GM19324 (cell line): ENCODE data around the gene TMEM87B.
"Not testable (repeated sequence)": the region's sequence is repeated elsewhere in the genome, so short reads cannot be mapped to it uniquely, and the experiment has no call there.

Experiments used
- ATAC-seq: cut with Tn5 transposase; IDR thresholded peaks from one replicate; pipeline ENCODE4 v1.9.1; 2021; ENCODE audit warnings: mild to moderate bottlenecking, moderate library complexity; ENCODE audit not compliant: unreplicated experiment, low FRiP score

Gene TMEM87B

GRCh38 chr2:112065486-112065885, 10.4 kb downstream of the TMEM87B start:
- peak; percentile 11 for ATAC-seq

- ATAC-seq: peak; percentile 50
Measured at GRCh38 chr2:112065966-112066365, 10.9 kb downstream of the TMEM87B start.

DNA sequence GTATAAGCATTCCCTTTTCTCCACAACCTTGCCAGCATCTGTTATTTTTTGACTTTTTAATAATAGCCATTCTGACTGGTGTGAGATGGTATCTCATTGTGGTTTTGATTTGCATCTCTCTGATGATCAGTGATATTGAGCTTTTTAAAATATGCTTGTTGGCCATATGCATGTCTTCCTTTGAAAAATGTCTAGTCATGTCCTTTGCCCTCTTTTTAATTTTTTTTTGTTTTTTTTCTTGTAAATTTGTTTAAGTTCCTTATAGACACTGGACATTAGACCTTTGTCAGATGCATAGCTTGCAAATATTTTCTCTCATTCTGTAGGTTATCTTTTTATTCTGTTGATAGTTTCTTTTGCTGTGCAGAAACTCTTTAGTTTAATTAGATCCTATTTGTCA, 14.7 kb downstream of the TMEM87B start:
- ATAC-seq: not testable (repeated sequence)

- ATAC-seq: no peak
Measured at GRCh38 chr2:112073875-112074274, 18.8 kb downstream of the TMEM87B start.

DNA sequence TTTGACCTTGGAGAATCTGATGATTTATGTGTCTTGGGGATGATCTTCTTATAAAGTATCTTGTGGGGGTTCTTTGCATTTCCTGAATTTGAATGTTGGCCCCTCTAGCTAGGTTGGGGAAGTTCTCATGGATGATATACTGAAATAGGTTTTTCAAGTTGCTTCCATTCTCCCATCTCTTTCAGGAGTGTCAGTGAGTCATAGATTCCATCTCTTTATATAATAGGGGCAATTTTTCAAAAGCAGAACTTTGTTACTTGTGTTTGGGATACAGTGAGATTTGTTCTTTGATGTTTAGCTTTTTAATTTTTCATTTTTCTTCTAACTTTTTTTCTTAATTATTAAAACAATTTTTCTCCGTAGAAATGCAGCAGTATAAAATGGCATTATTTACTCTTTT, 19.4 kb downstream of the TMEM87B start:
- ATAC-seq: no peak

- ATAC-seq: no peak
Measured at GRCh38 chr2:112075490-112076260, 20.6 kb downstream of the TMEM87B start.

DNA sequence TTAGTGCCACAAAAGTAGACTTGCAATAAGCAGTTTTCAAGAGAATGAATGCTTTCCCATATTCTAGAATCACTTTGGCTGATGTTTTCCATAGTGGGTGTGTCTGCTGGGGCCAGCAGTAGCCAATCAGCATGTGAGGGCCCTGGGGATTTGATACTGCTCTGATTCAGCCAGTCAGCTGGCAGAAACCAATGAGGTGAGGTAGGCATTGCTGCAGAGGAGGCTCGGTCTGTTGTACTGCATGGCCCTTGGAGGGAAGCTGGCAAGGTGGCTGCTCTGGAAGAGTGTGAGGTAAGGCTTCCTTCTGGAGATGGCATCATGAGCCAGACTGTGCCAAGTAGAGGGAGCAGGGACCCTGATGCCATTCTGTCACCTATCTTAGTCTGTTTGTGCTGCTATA, 22.7 kb downstream of the TMEM87B start:
- ATAC-seq: no peak

GRCh38 chr2:112081262-112081661, 26.2 kb downstream of the TMEM87B start:
- ATAC-seq: no peak

- no peak for ATAC-seq
Measured at GRCh38 chr2:112084689-112085374, 29.8 kb downstream of the TMEM87B start.

DNA sequence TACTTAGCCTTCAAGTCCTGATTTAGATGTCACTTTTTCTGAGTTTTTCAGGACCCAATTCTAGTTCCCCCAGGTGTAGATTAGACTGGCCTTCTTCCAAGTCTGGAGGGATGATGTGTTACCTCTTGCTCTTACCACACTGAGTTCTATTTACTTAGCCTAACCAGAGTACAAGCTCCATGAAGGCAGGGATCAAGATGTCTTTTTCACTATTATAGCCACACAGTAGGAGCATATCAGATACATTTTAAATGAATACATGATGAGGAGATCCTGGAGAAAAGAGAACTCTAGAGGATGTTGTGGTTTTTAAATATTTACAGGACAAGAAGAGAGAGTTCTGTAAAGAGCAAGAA, 30.3 kb downstream of the TMEM87B start:
- ATAC-seq: no peak

GRCh38 chr2:112085916-112086669, 31.0 kb downstream of the TMEM87B start:
- no peak for ATAC-seq

- ATAC-seq: no peak
Measured at GRCh38 chr2:112087346-112088020, 32.4 kb downstream of the TMEM87B start.

DNA sequence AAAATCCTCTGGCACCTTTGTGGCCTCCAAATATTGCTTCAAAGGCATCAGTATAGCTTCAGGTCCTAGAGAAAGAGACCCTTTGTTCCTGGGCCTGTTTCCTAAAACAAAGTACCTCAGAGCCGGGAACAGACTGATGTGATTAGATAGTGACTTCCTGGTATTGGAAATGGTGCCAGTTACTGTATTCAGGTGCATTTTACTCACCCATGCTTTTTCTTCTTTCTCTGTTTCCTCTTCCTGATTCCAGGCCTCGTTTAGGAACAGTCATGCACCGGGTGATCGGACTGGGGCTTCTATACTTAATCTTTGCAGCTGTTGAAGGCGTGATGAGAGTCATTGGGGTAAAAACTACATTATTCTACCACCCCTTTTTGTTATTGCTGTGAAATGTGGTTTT, 34.3 kb downstream of the TMEM87B start:
- no peak for ATAC-seq

- ATAC-seq: no peak
Measured at GRCh38 chr2:112092286-112093041, 37.4 kb downstream of the TMEM87B start.

DNA sequence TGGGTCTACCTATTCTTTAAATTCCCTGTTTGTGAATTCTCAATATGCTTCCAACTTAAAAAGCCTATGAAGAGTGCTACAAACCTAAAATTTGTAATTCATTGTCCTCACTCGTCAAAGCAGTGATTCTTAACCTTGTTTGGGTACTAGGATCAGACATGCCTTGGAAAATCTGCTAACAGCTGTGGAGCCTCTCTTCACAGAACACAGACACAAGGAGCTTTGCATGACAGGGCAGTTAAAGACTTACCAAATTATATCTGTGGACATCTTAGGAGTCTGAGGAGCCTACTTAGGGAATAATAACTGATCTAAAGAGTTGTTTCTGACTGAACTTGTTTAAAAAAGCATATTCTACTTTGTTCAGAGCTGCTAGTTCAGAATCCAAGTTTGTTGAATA, 38.1 kb downstream of the TMEM87B start:
- no peak for ATAC-seq

- ATAC-seq: no peak
Measured at GRCh38 chr2:112095681-112096080, 40.6 kb downstream of the TMEM87B start.

GRCh38 chr2:112096098-112096497, 41.0 kb downstream of the TMEM87B start:
- ATAC-seq: no peak

- no peak for ATAC-seq
Measured at GRCh38 chr2:112108178-112108832, 53.2 kb downstream of the TMEM87B start.

GRCh38 chr2:112109278-112109677, 54.2 kb downstream of the TMEM87B start:
- no peak for ATAC-seq

DNA sequence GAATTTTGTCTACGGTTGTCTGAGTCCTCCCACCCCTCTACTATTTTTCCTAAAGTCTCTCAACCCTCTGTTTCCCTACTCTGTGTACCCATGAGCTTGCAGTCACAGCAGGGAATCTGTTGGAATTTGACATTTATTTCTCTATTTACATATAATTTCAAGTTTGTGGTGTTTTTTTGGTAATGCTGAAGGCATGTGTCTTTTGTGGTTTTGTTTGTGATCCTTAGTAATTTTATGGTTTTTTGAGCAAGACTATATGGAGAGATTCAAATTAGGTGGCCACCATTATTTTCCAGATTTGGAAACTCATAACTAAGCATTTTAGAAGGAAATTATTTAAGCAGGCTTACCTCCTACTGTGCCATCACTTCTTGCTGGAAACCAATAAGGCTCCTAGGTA, 55.9 kb downstream of the TMEM87B start:
- ATAC-seq: no peak
